Astrocyte (in vitro differentiated cells and primary cell): ENCODE data around the gene TNFAIP2. TPM values are rescaled to one million over a fixed set of nuclear protein-coding genes. Genes with fewer than 3 reads are reported as not detected.

Experiments used
- DNase-seq: peaks from one replicate; pipeline ENCODE4 v3.0.0-alpha.2; 2010; ENCODE audit warnings: low read depth
- FAIRE-seq: peaks from 2 replicates; lab custom pipeline; 2011; peaks lifted over from hg19 to GRCh38; lab: Jason Lieb, UNC
- H2AFZ ChIP-seq: 2 replicates; pipeline ENCODE4 v1.6.0; 2012; ENCODE audit warnings: low read depth, low read length, inconsistent platforms
- H3K27ac ChIP-seq: 2 replicates; pipeline ENCODE4 v1.5.1; 2011; ENCODE audit warnings: low read depth, low read length, inconsistent platforms
- H3K27me3 ChIP-seq: 2 replicates; pipeline ENCODE4 v1.6.0; 2011; ENCODE audit warnings: low read length, inconsistent platforms; ENCODE audit not compliant: insufficient read depth
- H3K36me3 ChIP-seq: 2 replicates; pipeline ENCODE4 v1.5.1; 2011; ENCODE audit warnings: low read length, inconsistent platforms; ENCODE audit not compliant: insufficient read depth
- H3K4me1 ChIP-seq: 2 replicates; pipeline ENCODE4 v1.5.1; 2011; ENCODE audit warnings: low read length, inconsistent platforms; ENCODE audit not compliant: insufficient read depth
- H3K4me2 ChIP-seq: 2 replicates; pipeline ENCODE4 v1.6.0; 2012; ENCODE audit warnings: low read length, inconsistent platforms
- H3K4me3 ChIP-seq: 2 replicates; pipeline ENCODE4 v1.5.1; 2011; ENCODE audit warnings: low read depth, mild to moderate bottlenecking, low read length, inconsistent platforms; ENCODE audit not compliant: insufficient read depth
- H3K79me2 ChIP-seq: 2 replicates; pipeline ENCODE4 v1.6.0; 2012; ENCODE audit warnings: mild to moderate bottlenecking, low read length, inconsistent platforms; ENCODE audit not compliant: insufficient read depth
- H3K9ac ChIP-seq: 2 replicates; pipeline ENCODE4 v1.6.0; 2012; ENCODE audit warnings: mild to moderate bottlenecking, low read length, inconsistent platforms
- H3K9me3 ChIP-seq: 2 replicates; pipeline ENCODE4 v1.5.1; 2012; ENCODE audit warnings: low read depth, mild to moderate bottlenecking, low read length, inconsistent platforms; ENCODE audit not compliant: insufficient read depth
- H4K20me1 ChIP-seq: 2 replicates; pipeline ENCODE4 v1.6.0; 2012; ENCODE audit warnings: low read length, inconsistent platforms; ENCODE audit not compliant: insufficient read depth
- H3K27ac Mint-ChIP-seq: one replicate; pipeline ENCODE4 v1.8.0; 2021; ENCODE audit warnings: mild to moderate bottlenecking, mixed read lengths; ENCODE audit not compliant: unreplicated experiment
- H3K27me3 Mint-ChIP-seq: one replicate; pipeline ENCODE4 v1.8.0; 2021; ENCODE audit warnings: low read depth, mixed read lengths; ENCODE audit not compliant: unreplicated experiment
- H3K36me3 Mint-ChIP-seq: one replicate; pipeline ENCODE4 v1.8.0; 2021; ENCODE audit warnings: low read depth, mixed read lengths; ENCODE audit not compliant: unreplicated experiment
- H3K4me1 Mint-ChIP-seq: one replicate; pipeline ENCODE4 v1.8.0; 2021; ENCODE audit warnings: low read depth, mixed read lengths; ENCODE audit not compliant: unreplicated experiment
- H3K4me3 Mint-ChIP-seq: one replicate; pipeline ENCODE4 v1.8.0; 2021; ENCODE audit warnings: mild to moderate bottlenecking, moderate library complexity, mixed read lengths; ENCODE audit not compliant: unreplicated experiment
- H3K9me3 Mint-ChIP-seq: one replicate; pipeline ENCODE4 v1.8.0; 2021; ENCODE audit warnings: mild to moderate bottlenecking, mixed read lengths; ENCODE audit not compliant: unreplicated experiment
- EZH2 ChIP-seq: IDR thresholded peaks from 2 replicates; pipeline ENCODE4 v1.6.1; 2012; ENCODE audit warnings: mild to moderate bottlenecking, low read length, inconsistent platforms; ENCODE audit not compliant: insufficient read depth
- total RNA-seq: library from RNA; stranded (reverse); gene quantifications from 2 replicates; pipeline ENCODE4 v1.2.1, GENCODE V29; 2021
- TF ChIP-seq, protein P1 (sequence below): IDR thresholded peaks from 2 replicates; pipeline ENCODE4 v1.5.1; 2011; ENCODE audit warnings: low read depth, mild to moderate bottlenecking, inconsistent platforms, low read length, moderate library complexity; ENCODE audit not compliant: insufficient read depth

The TNFAIP2 gene
- total RNA-seq, 1 donor from 2014 or later: 29.5 TPM

GRCh38 chr14:103104654-103105452 is 18.4 kb upstream of the TNFAIP2 start:
- H3K4me2 ChIP-seq: no peak overlapping the region
- peaks cover 21% of the 10 kb centered on the region for H3K27me3 Mint-ChIP-seq

DNA sequence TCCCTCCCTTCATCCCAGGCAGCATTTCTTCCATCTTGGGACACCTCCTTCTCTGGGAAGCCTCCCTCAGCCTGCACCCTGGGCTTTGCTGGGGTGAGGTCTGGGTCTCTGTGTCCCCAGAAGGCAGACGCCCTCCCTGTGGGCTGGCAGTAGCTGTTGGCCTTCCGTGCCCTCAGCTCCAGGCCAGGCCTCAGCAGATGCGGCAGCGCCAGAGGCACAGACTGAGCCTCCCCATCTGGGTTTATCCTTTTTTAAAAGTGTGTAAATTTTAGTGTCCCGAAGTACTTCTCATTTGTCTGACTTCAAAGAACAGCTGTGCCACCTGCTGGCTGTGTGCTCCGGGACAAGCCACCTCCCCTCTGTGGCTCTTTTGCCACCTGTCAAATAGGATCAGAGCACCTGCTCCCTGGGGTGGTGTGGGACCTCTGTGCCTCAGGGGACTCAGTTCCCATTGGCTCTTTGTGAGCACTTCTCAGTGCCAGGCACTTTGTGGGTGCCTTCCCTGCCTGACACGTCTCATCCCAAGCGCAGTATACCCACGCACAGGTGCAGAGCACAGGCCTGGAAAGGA is 17.6 kb upstream of the TNFAIP2 start:
- H3K36me3 ChIP-seq: no peaks in the 10 kb centered on the region
- H3K27me3 ChIP-seq: peaks cover 33% of the 10 kb centered on the region
- Mint-ChIP-seq H3K9me3 (peaks cover 11% of the 10 kb centered on the region), H3K27ac (no peak overlapping the region), H3K27me3 (peaks cover 21% of the 10 kb centered on the region), H3K36me3 (peaks cover 2% of the 10 kb centered on the region), H3K4me3 (no peak overlapping the region), H3K4me1 (peaks cover 3% of the 10 kb centered on the region)
- no peak overlapping the region for H3K4me3 ChIP-seq
- DNase-seq: no peak
- peaks cover 24% of the 10 kb centered on the region for H3K4me1 ChIP-seq
- no peaks in the 10 kb centered on the region for H3K79me2 ChIP-seq
- no peak overlapping the region for H2AFZ ChIP-seq
- no peaks in the 10 kb centered on the region for H4K20me1 ChIP-seq
- no peak overlapping the region for H3K9ac ChIP-seq
- TF ChIP-seq, protein P1, sequence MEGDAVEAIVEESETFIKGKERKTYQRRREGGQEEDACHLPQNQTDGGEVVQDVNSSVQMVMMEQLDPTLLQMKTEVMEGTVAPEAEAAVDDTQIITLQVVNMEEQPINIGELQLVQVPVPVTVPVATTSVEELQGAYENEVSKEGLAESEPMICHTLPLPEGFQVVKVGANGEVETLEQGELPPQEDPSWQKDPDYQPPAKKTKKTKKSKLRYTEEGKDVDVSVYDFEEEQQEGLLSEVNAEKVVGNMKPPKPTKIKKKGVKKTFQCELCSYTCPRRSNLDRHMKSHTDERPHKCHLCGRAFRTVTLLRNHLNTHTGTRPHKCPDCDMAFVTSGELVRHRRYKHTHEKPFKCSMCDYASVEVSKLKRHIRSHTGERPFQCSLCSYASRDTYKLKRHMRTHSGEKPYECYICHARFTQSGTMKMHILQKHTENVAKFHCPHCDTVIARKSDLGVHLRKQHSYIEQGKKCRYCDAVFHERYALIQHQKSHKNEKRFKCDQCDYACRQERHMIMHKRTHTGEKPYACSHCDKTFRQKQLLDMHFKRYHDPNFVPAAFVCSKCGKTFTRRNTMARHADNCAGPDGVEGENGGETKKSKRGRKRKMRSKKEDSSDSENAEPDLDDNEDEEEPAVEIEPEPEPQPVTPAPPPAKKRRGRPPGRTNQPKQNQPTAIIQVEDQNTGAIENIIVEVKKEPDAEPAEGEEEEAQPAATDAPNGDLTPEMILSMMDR: no peak
- TF ChIP-seq EZH2: no peak
- FAIRE-seq: no peak
- H3K9me3 ChIP-seq: no peaks in the 10 kb centered on the region
- H3K4me2 ChIP-seq: no peak overlapping the region
- no peak overlapping the region for H3K27ac ChIP-seq

More at GRCh38 chr14:103104654-103105452, 18.4 kb upstream of the TNFAIP2 start:
- peaks cover 11% of the 10 kb centered on the region for H3K9me3 Mint-ChIP-seq
- H4K20me1 ChIP-seq: no peaks in the 10 kb centered on the region
- H3K4me1 ChIP-seq: peaks cover 15% of the 10 kb centered on the region
- no peaks in the 10 kb centered on the region for H3K79me2 ChIP-seq
- peak; percentile 90 for TF ChIP-seq EZH2
- TF ChIP-seq, protein P1: peak; percentile 72
- no peaks in the 10 kb centered on the region for H3K9me3 ChIP-seq
- no peaks in the 10 kb centered on the region for H3K4me1 Mint-ChIP-seq
- no peak for FAIRE-seq
- no peak overlapping the region for H3K4me3 ChIP-seq
- H3K27me3 ChIP-seq: peaks cover 33% of the 10 kb centered on the region
- no peaks in the 10 kb centered on the region for H3K36me3 ChIP-seq
- H3K9ac ChIP-seq: no peak overlapping the region
- H3K27ac ChIP-seq: no peak overlapping the region
- peaks cover 2% of the 10 kb centered on the region for H3K36me3 Mint-ChIP-seq
- H3K4me3 Mint-ChIP-seq: peak overlapping the region; percentile 7
- H2AFZ ChIP-seq: no peak overlapping the region
- H3K27ac Mint-ChIP-seq: no peak overlapping the region
- DNase-seq: peak; percentile 41
